Measurements from ENCODE around the gene NOXA1. TPM values are rescaled to one million over a fixed set of nuclear protein-coding genes. Genes with fewer than 3 reads are reported as not detected.
"Not testable (repeated sequence)": the region's sequence is repeated elsewhere in the genome, so short reads cannot be mapped to it uniquely, and the experiment has no call there.

NOXA1 gene
- total RNA-seq, 1 donor from 2014 or later: 0.30 TPM

DNA sequence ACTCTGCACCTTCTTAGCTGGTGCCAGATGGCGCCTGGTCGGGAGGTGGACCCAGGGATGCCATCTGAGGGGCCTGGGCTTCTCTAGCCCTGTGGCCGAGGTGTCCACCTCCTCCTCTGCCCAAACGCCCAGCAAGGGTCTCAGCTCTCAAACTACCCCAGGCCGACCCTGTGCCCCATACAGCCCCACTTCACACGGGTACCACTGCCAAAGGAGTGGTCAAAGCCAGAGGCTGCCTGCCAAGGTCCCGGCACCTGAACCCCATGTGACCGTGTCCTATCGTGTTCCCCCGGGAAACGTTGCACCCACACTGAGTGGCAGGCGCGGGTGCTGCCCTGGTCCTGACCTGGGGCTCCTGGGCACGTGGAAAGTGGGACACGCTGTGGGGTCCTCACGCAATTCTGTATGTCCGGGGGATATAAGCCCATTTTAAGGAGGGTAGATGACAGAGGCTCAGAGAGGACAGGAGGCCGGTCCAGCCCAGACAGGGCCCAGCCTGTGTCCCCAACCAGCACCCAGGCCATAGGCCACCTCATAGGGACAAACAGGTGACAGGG lies 16.0 kb downstream of the NOXA1 start:
- DNase-seq: no peak

DNA sequence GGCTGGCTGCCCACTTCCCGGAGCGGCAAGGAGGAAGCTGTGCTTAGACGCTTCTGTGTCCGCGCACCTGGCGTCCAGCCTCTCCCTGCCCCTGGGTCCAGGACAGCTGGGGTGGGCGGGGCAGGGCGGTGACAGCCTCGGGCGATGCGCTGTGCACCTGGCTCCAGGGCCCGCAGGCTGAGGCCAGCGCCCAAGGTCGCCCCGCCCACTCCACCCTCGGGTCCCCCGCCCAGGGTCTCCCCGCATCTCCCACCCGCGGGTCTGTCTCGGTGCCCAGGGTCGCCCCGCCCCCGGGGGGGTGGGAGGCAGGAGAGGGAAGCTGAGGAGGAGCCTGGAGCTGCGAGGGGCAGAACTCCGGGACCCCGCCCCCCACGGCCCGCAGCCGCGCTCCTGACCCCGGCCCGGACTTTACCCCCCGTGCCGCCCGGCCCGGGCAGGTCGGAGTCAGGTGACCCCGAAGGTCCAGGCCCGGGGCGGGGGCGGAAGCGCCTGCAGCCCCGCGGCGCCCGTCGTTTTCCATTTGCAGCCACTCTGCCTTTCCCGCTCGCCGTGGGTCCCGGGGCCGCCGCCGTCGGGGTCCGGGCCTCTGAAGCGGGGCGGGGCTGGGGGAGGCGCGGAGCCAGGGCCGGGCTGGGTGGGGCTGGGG lies 18.2 kb downstream of the NOXA1 start, which contains the start of gene ENTPD8:
TSS of gene ENTPD8 (minus strand) at position 69 of the 646 bp plus-strand sequence. CDS start 3,072 bp downstream, outside the sequence.
- no peak for DNase-seq

DNA sequence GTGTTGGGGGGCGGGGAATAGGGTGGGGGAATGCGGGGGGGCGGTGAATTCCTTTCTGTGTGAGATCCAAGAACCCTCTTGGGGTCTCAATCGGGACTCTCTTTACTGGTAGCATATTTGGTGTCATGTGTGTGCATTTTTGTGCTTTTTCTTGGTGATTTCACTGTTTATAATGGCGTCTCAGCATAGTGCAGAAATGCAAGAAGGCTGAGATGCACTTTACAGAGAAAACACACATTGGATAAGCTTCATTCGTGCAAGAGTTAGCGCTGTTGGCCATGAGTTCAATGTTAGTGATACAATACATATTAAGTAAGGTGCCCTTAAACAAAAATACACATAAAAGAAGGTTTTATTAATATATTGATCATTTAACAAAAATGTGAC lies 18.7 kb downstream of the NOXA1 start:
- no peak for DNase-seq

DNA sequence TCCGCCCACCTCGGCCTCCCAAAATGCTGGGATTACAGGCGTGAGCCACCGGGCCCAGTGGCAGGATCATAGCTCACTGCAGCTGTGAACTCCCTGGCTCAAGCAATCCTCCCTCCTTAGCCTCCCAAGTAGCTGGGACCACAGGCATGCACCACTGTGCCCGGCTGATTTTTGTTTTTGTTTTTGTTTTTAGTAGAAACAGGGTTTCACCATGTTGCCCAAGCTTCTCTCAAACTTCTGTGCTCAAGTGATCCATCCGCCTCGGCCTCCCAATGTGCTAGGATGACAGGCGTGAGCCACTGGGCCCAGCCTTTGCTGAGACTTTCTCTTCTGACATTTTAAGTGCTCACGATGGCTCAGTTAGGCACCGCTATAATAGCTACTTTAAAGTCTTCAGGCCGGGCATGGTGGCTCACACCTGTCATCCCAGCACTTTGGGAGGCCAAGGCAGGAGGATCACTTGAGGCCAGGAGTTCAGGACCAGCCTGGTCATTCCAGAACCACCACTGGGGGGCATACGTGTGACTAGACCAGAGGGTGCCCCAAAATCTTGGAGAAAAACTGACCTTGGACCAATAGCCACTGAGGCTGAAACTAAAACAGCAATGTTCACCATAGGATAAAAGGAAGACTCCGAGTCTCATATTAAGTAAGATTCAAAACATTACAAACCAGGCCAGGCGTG lies 21.1 kb downstream of the NOXA1 start:
- no peak for DNase-seq

DNA sequence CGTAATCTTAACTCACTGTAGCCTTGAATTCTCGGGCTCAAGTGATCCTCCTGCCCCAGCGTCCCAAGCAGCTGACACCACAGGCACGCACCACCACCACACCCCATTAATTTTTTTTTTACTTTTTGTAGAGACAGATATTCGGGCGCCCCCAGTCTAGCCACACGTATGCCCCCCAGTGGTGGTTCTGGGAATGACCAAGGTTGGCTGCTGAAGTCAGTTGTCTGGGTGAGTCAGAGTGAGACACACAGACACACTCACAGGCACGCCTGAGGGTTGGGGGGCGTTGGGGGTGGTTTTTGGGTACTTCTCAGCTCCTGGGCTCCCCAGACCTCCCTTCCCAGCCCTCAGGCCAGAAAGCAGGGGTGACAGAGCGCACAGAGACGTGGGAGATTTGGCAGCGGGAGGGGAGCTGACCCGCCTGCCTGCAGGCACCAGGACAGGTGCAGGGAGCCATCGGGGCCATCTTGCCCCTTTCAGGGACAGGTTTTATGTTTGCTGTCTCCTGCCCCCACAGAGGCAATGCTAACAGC lies 22.1 kb downstream of the NOXA1 start:
- peak; percentile 35 for DNase-seq

DNA sequence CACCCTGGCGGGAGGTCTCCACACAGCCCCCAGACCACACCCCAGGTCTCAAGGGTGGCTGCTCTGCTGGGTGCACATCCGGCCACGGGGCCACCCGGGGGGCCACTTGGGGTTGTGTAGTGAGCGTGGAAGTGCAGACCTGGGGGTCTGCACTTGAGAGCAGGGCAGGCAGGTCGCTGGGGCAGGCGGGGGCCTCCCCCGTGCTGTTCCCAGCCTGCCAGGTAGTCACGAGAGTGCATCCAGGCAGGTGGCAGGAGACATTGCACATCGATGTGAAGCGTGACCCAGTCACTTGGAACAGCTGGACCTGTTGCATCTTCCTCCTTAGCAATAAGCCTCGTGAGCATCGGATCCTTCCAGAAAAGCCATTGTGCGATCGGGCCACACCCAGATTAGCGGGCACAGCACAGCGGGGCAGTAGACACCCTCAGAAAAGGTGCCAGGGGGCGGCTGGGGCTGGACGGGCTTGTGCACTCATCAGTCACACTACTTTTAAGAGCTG lies 22.8 kb downstream of the NOXA1 start:
- DNase-seq: no peak

DNA sequence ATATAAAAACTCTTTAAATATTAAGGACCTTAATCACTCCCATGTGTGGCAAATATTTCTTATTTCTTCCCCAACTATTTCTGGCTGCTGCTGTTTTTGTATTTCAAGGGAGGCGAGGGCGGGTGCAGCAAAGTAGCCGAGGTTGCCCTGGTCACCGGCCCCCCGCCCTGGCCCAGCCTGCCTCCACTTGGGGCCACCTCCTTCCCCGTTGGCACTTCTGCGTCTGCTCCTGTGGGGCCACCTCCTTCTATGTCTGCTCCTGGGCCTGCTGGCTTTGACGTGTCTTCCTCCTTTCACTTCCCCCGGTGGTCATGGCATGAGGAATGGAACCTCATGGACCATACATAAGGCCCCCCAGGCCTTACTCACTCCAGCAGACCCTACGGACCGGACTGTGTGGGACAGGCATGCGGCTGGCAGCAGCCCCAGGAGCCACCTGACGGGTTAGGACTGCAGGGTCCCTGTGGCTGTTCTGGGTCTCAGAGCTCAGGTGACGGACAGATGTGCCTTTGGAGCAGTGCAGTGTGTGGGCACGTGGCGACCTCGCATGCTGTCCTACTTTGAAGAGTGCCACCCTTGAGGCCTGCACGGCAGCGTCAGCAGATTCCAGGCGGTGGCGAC lies 23.8 kb downstream of the NOXA1 start:
- DNase-seq: peak; percentile 44

DNA sequence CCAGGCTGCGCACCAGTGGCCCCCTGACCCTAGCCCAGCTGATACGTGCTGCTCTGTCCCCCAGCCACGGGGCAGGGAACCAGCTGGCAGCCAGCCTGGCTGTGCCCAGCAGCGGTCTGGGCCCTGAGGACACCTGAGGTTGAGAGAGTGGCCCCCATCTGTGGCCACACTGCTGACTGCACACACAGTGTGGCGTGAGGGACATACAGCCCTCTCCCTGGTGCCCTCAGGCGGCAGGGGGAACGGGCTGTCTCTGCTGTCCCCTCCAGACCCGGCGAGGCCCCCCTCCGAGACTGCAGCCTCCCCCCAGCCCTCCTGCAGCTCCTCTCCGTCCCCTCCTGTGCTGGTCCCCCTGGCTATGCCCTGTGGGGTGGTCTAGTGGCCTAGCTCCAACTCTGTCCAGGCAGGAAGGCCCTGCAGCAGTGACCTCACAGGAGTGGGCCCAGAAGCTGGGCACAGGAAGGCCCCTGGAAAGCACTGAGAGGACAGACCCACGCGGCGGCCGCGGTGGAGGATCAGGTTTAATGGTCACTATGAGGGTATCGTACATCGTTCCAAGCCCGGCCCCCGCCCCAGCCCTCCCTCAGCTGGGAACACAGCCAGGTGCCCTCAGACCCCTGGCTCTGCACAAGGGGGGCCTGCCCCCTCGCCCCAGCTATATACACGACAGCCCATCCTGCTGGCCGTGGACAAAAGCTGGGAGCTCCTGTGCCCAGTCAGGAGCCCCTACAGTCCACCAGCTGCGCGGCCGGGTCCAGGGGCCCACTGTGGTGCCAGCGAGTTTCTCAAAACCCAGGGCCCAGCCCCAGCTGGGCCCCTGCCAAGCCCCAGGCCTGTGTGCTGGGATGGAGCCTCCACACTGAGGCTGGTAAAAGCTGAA lies 24.8 kb downstream of the NOXA1 start:
- DNase-seq: no peak

DNA sequence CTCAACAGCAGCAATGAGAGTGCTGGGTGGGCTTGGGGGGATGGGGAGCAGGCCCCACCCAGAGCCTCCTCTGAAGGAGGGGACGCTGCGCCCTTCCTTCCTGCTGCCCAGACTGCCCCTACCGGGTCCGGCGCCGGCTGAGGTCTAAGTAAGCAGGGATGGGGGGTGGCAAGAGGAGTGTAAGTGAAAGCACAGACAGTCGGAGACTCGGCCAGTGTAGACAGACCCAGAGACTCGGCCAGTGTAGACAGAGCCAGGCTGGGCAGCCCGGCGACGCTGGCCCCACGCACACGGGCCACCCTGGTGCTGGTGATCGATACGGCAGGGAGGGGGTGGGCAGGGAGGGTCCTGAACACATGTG lies 25.4 kb downstream of the NOXA1 start:
- no peak for DNase-seq

DNA sequence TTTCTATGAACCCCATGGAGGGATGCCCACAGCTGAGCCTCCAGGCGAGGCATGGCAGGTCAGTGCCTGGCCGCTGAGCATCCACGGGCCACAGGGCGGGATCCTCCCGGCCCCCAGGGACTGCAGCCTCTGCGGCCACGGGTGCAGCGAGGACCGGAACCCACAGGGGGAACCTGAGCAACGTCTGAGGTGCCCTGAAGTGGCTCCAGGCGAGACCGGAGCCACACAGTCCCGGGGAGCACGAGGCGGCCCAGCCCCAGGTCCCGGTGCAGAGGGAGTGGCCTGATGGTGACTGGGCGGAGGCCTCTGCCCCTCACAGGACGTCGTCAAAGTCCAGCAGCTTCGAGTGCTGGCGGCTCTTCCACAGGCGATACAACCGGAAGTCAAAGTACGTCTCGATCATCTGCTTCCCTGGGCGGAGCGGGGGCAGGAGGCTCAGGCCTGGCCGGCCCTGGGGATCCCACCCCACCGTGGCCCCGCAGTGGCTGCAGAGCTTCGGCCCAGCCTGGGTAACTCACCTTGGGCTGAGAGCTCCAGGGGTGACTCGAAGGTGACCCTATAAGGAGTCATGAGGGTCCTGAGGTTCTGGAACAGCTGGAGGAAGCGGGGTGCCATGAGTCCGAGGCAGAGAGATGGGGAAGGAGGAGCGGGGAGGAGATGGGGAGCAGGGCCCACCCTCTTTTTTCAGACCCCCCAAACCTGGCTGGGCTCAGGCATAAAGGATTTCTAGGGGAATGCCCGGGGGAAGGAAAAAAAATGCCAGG lies 26.1 kb downstream of the NOXA1 start:
- DNase-seq: no peak

DNA sequence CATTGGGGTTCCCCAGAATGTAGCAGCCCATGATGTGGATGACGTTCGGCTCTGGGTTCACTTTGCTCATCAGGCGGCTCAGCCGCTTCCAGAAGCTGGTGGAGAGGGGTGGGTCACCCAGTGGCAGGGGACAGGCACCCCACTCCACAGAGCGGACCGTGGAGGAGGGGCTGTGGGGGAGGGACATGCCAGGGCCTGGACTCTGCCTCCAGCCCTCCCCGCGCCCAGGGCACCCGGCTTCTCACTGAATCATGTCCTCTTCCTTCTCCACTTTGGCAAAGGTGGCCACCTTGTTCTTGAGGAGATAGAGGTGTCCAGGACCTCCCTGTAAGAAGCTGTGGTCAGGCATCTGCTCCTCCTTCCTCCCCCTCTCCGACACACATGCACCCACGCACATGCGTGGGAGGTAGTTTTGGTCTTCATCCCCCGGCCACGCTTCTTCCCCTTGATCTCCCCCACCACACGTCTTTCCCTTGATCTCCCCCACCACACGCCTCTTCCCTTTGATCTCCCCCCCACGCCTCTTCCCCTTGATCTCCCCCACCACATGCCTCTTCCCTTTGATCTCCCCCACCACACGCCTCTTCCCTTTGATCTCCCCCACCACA lies 26.8 kb downstream of the NOXA1 start:
- DNase-seq: no peak

DNA sequence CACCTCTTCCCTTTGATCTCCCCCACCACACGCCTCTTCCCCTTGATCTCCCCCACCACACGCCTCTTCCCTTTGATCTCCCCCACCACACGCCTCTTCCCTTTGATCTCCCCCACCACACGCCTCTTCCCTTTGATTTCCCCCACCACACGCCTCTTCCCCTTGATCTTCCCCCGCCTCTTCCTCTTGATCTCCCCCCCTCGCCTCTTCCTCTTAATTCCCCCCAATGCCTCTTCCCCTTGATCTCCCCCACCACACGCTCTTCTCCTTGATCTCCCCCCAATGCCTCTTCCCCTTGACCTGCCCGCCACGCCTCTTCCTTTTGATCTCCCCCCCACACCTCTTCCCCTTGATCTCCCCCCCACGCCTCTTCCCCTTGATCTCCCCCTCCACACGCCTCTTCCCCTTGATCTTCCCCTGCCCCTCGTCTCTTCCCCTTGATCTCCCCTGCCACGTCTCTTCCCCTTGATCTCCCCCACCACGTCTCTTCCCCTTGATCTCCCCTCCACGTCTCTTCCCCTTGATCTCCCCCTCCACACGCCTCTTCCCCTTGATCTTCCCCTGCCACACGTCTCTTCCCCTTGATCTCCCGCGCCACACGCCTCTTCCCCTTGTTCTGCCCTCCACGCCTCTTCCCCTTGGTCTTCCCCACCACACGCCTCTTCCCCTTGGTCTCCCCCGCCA lies 27.5 kb downstream of the NOXA1 start:
- not testable (repeated sequence) for DNase-seq

DNA sequence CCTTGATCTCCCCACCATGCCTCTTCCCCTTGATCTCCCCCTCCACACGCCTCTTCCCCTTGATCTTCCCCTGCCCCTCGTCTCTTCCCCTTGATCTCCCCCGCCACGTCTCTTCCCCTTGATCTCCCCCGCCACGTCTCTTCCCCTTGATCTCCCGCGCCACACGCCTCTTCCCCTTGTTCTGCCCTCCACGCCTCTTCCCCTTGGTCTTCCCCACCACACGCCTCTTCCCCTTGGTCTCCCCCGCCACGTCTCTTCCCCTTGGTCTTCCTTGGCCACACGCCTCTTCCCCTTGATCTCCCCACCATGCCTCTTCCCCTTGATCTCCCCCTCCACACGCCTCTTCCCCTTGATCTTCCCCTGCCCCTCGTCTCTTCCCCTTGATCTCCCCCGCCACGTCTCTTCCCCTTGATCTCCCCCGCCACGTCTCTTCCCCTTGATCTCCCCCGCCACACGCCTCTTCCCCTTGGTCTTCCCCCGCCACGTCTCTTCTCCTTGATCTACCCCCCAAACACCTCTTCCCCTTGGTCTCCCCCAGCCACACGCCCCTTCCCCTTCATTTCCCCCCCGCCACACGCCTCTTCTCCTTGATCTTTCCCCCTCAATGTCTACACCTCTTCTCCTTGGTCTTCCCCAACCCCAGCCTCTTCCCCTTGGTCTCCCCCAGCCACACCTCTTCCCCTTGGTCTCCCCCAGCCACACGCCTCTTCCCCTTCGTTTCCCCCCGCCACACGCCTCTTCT lies 28.2 kb downstream of the NOXA1 start:
- not testable (repeated sequence) for DNase-seq

DNA sequence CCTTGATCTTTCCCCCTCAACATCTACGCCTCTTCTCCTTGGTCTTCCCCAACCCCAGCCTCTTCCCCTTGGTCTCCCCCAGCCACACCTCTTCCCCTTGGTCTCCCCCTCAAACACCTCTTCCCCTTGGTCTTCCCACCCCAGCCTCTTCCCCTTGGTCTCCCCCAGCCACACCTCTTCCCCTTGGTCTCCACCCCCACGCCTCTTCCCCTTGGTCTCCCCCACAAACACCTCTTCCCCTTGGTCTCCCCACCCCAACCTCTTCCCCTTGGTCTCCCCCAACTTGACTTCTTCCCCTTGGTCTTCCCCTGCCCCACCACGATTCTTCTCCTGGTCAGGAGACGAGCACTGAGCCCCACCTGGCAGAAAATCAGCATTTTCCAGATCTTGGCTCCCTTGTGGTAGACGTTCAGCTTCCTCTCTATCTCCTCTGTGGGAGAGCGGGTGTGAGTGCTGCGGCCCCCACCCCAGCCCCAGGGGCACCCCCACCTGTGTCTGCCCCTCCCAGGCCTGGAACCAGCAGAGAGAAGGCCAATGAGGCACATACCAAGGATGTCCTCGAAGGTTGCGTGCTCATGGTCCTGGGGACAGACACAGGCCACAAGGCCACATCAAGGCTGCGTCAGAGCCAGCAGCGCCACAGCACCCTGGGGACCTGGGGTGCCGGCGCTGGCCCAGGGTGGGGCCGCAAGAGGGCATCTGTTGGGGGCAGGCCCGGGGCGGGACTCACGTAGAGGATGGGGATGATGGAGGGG lies 29.0 kb downstream of the NOXA1 start:
- no peak for DNase-seq

DNA sequence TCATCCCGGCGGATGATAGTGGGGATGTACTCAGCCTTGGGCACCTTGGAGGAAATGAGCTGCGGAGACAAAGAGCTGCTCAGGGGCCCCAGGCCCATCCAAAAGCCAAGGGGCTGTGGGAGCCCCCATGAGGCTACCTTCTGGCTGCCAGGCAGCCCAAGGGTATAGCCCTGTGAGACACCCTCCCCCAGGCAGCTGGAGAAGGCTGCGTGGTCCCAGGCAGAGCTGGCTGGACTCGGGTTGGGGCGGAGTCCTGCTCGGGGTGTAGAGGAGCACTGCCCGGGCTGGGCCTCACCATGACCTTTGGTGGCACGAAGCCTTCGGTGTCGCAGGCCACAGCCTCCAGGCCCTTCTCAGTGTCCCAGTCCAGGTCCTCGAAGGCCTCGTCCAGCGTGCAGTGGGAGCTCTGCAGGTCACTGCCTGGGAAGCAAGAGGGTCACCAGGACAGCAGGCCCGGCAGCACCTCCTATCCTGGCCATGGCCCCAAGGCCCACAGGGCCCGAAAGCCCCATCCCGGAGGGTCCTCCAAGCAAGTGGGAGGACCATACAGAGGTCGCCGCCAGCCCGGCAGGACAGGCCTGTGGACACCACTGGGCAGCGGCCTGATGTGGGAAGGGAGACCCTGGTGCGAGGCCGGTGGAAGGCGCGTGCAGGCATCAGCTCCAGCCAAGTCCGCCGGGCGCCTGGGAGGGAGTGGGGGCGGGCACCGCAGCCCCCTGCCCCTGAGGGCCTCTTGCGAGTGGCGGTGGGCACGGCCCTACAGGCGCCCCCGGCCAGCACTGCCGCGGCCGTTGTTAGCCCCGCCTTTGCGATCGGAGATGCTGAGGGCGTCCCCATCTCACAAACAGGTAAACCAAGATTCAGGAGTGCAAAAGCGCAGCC lies 29.8 kb downstream of the NOXA1 start:
- DNase-seq: no peak

DNA sequence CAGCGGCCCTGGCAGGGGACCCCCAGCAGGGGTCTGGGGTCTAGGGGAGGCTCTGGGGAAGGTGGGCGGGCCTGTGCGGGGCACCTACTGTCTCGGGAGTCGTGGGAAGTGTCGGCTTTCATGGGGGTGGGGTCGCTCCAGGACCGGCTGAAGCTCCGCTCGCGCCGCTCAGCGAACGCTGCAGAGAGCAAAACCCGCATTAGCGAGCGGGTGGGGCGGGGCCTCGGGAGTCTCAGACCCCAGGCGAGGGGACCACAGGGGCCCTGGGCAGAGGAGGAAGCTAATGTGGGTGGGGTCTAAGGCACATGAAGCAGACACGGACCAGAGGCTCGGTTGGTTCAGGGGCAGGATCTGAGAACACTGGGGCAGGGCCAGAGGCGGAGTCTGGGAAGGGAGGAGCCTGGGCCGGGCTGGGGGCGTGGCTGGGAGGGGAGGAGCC lies 30.5 kb downstream of the NOXA1 start:
- DNase-seq: peak; percentile 39

DNA sequence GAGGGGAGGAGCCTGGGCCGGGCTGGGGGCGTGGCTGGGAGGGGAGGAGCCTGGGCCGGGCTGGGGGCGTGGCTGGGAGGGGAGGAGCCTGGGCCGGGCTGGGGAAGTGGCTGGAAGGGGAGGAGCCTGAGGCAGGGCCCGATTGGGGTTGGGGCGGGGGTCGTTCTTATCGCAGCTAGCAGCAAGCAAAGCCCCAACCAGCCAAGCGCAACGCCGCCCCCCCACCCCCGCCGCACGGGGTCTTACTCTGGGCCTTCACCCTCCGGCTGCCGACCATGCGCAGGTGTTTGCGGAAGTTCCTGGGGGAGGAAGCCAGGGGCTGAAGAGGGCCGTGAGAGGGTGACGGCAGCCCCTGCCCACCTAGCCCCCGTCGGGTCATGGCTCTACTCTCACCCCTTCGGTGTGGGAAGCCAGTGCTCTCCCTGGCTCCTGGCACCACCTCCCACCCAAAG lies 31.0 kb downstream of the NOXA1 start:
- no peak for DNase-seq
